Muscle of arm (tissue), 12 donors: ENCODE measurements around the gene WASL. TPM values are rescaled to one million over a fixed set of nuclear protein-coding genes. Genes with fewer than 3 reads are reported as not detected.
"Not testable (repeated sequence)": the region's sequence is repeated elsewhere in the genome, so short reads cannot be mapped to it uniquely, and the experiment has no call there.

Source experiments
- DNase-seq: peaks from one replicate; pipeline ENCODE4 v3.0.0-alpha.2; 2013
- polyA plus RNA-seq, 12 donors: library from polyadenylated mRNA; unstranded; fragments of 120-200 nt; gene quantifications; one replicate each; pipeline ENCODE4 v1.2.1, GENCODE V29; 2013; ENCODE audit not compliant: insufficient read length in 12 of 12

Gene WASL
- polyA plus RNA-seq, 12 donors = 32.1 to 40.3 (median 36.0) TPM; not detected in 1

DNA sequence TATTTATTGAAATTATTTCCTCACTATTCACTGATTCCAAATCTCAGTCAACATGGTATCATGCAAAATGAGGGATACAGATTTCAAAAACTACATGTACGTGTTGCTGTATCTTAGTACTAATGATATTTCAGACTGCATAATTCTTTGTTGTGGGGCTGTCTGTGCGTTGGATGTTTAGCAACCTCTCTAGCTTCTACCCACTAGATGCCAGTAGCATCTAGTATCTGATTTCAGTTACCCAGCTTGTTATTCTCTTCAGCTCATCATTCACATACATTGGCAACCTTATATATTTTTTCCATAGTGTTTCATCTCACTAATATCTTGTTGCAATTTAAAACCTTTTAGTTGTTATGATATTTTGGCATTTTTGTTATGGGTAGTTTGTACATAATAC, 22.5 kb upstream of the WASL start:
- no peak for DNase-seq

DNA sequence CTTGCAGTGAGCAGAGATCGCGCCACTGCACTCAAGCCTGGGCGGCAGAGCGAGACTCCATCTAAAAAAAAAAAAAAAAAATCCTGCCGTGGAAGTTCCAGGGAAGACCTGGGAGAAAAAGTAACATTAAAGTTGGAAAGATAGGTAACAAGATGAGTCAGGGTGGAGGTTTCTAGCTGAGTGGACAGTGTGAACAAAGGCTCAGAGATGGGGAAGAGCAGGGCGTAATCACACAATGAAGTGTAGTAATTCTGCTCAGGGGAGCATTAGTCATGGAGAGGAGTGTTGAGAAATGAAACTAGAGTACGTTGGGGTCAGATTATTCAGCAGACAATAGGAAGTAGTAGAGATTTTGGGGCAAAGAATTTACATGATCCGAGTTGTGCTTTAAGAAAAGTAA, 21.6 kb upstream of the WASL start:
- no peak for DNase-seq

- no peak for DNase-seq
Observed at GRCh38 chr7:123769371-123769770, 20.6 kb upstream of the WASL start.

DNA sequence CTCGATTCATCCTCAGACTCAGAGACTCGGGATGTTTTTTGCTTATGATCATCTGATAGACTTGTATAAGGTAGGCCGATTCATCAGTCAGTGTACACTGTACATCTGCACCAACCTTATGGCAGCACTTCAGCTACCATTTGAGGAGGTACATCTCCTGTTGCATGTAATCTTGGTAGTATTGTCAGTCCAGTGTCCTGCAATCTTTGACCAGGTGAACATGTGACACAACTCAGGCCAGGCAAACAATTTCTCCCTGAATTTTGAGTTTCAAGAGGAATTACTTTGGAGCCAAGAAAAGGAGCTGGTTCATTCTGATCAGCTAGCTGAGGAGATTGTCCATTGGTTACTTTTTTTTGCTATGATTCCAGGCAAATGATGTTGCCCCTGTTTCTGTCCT, 19.7 kb upstream of the WASL start:
- DNase-seq = no peak

GRCh38 chr7:123763191-123763661, 14.4 kb upstream of the WASL start:
- DNase-seq = no peak

GRCh38 chr7:123761729-123762128, 12.9 kb upstream of the WASL start:
- DNase-seq = no peak

DNA sequence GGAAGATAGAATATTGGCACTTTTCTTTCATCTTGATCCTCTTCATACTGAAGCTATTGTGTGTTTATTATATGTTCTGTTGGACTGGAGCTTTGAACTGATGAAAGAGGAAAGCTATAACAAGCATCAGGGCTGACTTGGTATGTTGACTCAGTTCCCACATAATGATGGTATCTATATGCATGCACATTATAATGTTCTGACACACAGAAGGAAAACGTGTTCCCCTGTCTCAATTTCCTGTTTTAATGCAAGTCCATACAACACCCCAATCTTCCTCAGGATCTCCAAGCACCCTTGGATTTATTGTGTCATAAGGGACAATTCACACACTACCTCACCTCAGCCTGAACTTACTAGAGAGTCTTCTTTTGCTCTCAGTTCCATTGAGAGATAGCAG, 8.3 kb upstream of the WASL start:
- DNase-seq = no peak

- DNase-seq = no peak
Observed at GRCh38 chr7:123755338-123755737, 6.5 kb upstream of the WASL start.

GRCh38 chr7:123754271-123754871, 5.6 kb upstream of the WASL start:
- DNase-seq = no peak

- DNase-seq = no peak
Observed at GRCh38 chr7:123752534-123752933, 3.7 kb upstream of the WASL start.

DNA sequence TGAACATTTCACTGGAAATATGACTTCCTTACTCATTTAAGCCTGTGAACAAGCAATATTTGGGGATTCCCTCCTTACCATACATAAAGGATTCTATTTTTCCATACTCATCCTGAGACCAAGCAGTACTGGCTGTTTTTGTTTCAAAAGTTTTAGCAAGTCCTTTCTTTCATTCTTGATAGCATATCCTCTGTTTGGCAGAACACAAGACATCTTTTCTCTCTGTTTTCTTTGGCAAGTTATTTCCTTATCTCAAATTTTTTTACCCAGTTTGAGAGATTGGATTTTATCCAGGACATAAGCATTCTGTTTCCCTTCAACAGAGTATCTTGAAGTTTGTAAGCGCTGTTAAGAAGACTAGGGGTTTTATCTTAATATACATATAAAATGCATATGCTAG, 3.0 kb upstream of the WASL start:
- DNase-seq = no peak

GRCh38 chr7:123750389-123751230, 1.8 kb upstream of the WASL start:
- DNase-seq = no peak

DNA sequence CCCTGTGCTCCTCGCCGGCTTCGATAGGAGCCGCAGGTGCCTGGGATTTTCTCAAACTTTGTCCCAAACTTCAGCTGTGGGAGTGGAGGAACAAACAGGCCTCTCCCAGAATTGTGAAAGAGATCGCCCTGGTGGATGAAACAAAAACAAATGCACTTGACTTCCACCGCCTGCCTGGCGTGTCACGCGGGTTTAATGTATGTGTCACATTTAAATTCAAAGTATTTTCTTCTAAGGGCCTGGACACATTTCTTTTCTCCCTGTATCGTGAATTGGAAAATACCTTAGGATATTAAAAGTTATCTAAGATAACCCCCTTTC, 694 bp upstream of the WASL start:
- DNase-seq = no peak

GRCh38 chr7:123748171-123748733, 551 bp downstream of the WASL start:
- peak; percentile 38 for DNase-seq

- DNase-seq = peak; percentile 65
Observed at GRCh38 chr7:123747620-123748141, 1.1 kb downstream of the WASL start.

GRCh38 chr7:123746931-123747488, 1.8 kb downstream of the WASL start:
- no peak for DNase-seq

- DNase-seq = no peak
Observed at GRCh38 chr7:123746055-123746454, 2.7 kb downstream of the WASL start.

GRCh38 chr7:123745437-123745836, 3.4 kb downstream of the WASL start:
- no peak for DNase-seq

DNA sequence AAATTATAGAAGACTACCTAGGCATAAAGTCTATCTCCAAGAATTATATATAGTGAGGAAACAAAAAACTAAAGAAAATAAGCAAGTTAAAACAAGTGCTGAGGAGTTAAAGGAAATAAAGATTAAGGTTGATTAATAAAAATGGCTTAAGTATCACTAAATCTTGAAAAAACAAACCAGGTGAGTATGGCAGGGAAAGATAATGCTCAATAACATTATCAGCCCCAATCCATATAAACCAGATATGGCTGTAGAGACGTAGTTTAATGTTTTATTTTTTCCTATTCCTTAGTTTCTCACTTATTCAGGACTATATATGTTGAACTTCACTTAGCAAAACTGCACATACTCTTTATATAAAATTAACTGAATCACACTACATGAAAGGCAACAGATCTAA, 4.4 kb downstream of the WASL start:
- DNase-seq = no peak

DNA sequence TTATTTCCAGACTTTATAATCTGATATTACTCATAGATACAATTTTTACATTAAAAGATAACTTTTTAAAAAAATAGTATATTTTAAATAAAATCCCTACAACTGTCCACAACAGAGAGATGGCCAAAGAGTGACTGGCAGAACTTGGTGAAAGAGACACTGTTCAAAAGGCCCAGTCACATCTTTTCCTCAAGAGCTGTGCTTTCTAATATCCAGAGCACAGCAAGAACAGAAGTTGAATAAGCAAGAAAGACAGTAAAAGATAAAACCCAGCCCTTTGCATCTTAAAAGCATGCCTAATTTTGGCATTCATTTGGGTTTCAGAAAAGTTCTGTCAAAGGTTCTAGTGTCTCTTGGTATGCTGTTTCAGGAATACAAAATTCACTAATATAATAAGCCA, 6.9 kb downstream of the WASL start:
- no peak for DNase-seq

DNA sequence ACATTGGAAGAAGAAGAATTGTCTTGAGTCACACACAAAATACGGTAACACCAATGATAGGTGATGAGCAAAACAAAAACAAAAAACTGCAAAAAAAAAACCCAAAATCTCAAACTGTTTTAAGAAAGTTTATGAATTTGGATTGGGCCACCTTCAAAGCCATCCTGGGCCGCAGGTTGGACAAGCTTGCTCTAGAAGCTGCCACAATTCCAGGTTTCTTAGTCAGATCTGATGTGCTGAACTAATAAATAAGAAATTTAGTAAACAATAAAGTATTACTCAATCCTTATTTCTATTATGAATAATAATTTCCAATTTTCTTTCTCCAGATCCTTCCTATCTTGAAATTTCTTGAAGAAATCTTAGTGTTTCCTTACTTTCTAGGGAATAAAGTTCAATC, 10.0 kb downstream of the WASL start:
- DNase-seq = no peak

- no peak for DNase-seq
Observed at GRCh38 chr7:123738356-123738755, 10.4 kb downstream of the WASL start.

DNA sequence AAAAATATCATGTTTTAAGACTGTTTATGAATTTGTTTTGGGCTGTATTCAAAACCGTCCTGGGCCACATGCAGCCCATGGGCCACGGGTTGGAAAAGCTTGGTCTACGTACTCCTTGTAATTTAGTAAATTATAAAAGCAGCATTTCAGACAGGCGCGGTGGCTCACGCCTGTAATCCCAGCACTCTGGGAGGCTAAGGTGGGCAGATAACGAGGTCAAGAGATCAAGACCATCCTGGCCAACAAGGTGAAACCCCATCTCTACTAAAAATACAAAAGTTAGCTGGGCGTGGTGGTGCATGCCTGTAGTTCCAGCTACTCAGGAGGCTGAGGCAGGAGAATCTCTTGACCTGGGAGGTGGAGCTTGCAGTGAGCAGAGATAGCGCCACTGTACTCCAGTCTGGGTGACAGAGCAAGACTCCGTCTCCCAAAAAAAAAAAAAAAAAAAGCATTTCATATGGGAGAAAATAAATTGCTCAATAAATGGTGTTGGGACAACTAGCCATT, 11.6 kb downstream of the WASL start:
- DNase-seq = not testable (repeated sequence)
